Stimulated activated naive CD8-positive, alpha-beta T cell treated with anti-CD3 and anti-CD28 coated beads, Interleukin-15, Interleukin-2, amounts not matched to agents 100 U/mL and 50 U/mL, for 24 hours (primary cell): ENCODE measurements around the gene ILDR2.
"Not testable (repeated sequence)": the region's sequence is repeated elsewhere in the genome, so short reads cannot be mapped to it uniquely, and the experiment has no call there.

Experiments
- ATAC-seq: fragments of 150-1000 bp; cut with Tn5 transposase; one replicate; pipeline ENCODE4 v1.10.0; 2021
- DNase-seq: peaks from one replicate; pipeline ENCODE4 v3.0.0; 2021

Gene ILDR2

GRCh38 chr1:166888373-166889111 is 86.8 kb downstream of the ILDR2 start:
- no peak for DNase-seq
- ATAC-seq, result no peak

DNA sequence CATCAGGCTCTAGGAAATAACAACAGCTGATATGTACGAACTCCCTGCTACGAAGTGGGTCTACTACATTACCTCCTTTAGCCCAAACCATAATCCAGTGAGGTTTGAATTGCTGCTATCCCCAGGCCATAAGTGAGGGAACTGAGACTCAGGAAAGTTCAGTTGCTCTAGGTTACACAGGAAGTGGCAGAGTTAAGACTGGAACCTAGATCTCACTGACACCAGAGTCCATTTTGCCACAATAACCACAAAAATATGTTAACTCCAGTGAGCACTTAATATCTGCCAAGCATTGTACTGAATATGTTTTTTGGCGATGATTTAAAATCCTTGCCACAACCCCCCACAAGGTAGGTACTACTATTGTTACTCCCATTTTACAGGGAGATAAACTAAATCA is 90.4 kb downstream of the ILDR2 start:
- peak; percentile 36 for ATAC-seq
- no peak for DNase-seq

- peak; percentile 48 for DNase-seq
- peak; percentile 66 for ATAC-seq
These were observed 91.2 kb downstream of the ILDR2 start for GRCh38 chr1:166884040-166884642.

DNA sequence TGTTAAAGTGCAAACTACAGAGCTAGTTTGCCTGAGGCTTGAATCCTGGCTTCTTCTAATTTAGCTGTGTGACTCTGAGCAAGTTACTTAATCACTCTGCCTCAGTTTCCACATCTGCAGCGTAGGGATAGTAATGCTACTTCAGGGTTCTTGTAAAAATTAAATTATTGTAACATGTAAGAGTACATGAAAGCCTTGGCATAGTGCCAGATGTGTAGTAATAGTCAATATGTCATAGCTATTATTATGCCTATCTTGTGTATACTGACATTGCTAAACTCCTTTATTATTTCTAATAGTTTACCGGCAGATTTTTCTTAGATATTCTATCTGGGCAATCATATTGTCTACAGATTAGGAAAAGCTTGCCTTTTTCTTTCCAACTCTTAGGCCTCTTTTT is 92.4 kb downstream of the ILDR2 start:
- no peak for ATAC-seq
- DNase-seq, result no peak

DNA sequence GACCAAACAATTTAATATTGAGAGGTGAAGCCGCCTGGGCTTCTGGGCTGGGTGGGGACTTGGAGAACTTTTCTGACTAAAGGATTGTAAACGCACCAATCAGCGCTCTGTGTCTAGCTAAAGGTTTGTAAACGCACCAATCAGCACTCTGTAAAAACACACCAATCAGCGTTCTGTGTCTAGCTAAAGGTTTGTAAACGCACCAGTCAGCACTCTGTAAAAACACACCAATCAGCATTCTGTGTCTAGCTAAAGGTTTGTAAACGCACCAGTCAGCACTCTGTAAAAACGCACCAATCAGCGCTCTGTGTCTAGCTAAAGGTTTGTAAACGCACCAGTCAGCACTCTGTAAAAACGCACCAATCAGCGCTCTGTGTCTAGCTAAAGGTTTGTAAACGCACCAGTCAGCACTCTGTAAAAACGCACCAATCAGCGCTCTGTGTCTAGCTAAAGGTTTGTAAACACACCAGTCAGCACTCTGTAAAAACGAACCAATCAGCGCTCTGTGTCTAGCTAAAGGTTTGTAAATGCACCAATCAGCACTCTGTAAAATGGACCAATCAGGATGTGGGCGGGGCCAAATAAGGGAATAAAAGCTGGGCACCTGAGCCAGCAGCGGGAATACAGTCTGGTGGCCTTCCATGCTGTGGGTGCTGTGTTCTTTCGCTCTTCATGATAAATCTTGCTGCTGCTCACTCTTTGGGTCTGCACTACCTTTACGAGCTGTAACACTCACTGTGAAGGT is 97.0 kb downstream of the ILDR2 start:
- not testable (repeated sequence) for ATAC-seq, DNase-seq

- no peak for ATAC-seq
- DNase-seq, result no peak
These were observed 98.9 kb downstream of the ILDR2 start for GRCh38 chr1:166876540-166876838.

DNA sequence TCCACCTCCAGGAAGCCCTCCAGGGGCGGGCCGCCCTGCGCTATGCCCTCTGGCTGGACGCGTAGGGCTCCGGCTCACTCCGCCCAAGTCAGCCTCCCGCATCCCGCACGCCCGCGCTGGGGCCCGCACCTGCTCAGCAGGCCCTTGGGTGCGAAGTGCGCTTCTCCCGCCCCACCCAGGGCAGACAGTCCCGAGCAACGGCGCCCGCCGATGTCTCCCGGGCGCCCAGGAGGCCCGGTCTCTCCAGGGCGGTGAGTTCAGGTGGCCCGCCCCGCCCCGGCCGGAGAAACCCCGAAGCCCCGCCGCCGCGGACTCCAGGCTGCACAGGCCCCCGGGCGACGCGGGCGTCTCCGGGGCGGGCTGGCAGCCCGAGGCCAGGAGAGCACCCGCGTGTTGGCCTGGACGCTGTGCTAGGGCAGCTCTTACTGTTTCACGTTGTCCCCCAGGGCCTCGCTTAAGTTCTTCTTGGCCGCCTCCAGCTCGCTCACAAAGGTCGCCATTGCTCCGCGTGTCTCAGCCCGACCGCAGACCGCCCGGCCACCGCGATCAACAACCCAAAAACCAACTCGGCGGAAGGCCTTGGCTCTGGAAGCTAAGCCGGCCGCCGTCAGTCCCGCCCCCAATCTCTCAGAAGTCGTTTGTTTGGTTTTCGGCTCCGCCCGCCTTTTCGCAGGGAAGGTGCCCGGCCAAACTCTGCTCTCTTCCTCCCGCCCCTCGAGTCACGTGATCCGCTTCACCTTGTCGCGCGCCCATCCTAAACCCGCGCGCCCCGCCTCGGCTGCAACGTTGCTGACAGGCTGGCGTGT is 99.4 kb downstream of the ILDR2 start, which contains the start of gene TADA1:
TSS of gene TADA1 (minus strand) at position 531 of the 806 bp plus-strand sequence. CDS start at position 500, 31 bp downstream.
- peak; percentile 94 for ATAC-seq
- peak; percentile 98 for DNase-seq

DNA sequence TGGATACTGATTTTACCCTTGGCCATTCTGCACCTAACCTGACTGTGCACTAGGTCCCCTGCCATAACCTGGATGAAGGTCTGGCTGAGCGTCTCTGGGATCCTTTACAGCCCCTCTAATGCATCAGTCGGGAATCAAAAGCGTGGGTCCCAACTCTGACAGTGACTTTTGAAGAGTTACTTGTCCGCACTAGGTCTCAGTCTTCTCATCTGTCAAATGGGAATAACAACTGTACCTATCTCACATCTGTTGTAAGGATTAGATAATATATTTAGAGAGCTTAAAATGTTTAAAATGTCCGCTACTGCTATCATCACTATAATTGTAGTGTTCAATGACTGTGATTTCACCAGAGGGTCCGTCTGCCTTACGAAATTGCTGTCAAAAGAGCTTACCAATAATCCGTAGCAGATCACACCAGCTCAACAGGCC is 100.0 kb downstream of the ILDR2 start:
- ATAC-seq, result no peak
- no peak for DNase-seq

DNA sequence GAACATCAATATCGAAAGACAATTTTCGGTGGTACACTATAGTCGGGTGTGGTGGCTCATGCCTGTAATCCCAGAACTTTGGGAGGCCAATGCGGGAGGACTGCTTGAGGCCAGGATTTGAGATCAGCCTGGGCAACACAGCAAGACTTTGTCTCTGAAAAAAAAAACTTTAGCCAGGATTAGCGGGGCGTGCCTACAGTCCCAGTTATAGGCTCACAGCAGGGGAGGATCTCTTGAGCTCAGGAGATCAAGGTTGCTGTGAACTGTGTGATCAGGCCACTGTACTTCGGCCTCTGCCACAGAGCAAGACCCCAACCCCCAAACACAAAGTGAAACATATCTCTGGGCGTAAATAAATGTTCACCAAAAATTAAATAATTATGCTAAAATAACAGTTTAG is 100.9 kb downstream of the ILDR2 start:
- no peak for DNase-seq
- ATAC-seq, result no peak

DNA sequence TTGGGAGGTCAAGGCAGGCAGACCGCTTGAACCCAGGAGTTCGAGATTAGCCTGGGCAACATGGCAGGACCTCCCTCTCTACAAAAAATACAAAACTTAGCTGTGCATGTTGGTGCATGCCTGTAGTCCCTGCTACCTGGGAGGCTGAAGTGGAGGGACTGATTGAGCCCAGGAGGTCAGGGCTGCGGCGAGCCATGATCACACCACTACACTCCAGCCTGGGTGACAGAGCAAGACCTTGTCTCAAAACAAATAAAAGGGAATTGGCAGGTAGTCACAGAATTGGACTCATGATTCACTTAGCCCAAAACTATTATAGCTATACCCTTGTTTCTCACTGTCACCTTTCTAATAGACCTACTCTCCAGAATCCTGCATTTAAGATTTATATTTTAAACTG is 104.8 kb downstream of the ILDR2 start:
- no peak for ATAC-seq
- no peak for DNase-seq

- ATAC-seq (no peak), DNase-seq (no peak)
These were observed 105.8 kb downstream of the ILDR2 start for GRCh38 chr1:166869318-166870099.

GRCh38 chr1:166868639-166869038 is 106.7 kb downstream of the ILDR2 start:
- ATAC-seq, result no peak
- no peak for DNase-seq

- DNase-seq, result no peak
- ATAC-seq, result no peak
These were observed 109.4 kb downstream of the ILDR2 start for GRCh38 chr1:166865926-166866325.

- DNase-seq (no peak), ATAC-seq (no peak)
These were observed 115.7 kb downstream of the ILDR2 start for GRCh38 chr1:166859597-166859996.

- no peak for ATAC-seq
- DNase-seq, result no peak
These were observed 116.5 kb downstream of the ILDR2 start for GRCh38 chr1:166858726-166859419.
